NCI-H748 (cell line): Measurements from ENCODE around the gene ARHGAP22.
A peak's percentile ranks its signal among the peaks of the same experiment; 100 is the strongest.

ENCODE experiments used
- DNase-seq: peaks from one replicate; lab custom pipeline; 2025; ENCODE audit not compliant: unreplicated experiment; lab: John Stamatoyannopoulos, UW

ARHGAP22 gene

DNA sequence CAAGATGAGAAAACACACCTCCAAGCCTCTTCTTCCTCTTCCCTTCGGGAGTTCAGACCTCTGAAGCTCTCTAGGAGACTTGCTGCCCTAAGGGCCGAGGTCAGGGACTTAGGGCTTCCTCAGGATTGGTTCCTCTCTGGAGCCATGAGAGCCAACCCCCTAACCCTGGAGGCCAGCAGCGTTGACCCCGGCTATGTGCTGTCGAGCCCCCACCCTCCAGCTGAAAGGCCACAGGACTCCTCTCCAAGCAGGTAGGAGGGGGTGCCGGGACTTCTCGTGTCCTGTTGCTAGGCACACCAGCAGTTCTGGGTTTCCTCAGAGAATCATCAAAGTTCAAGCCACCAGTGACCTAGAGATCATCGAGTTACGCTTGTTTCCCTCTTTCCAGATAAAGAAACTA is 87.4 kb downstream of the ARHGAP22 start:
- DNase-seq = no peak

DNA sequence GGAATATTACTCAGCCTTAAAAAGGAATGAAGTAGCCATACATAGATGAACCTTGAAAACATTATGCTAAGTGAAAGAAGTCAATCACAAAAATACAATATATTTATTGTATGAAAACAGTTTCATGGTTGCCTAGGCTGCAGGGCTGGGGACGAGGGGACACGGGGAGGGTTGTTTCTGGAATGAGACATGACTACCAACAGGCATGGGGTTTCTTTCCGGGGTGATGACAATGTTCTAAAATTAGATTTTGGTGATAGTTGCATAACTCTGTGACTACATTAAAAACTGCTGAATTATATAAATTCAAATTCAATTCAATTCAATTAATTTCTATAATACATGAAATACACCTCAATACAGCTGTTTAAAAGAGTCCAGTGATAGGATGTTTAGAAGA is 88.0 kb downstream of the ARHGAP22 start:
- no peak for DNase-seq

DNA sequence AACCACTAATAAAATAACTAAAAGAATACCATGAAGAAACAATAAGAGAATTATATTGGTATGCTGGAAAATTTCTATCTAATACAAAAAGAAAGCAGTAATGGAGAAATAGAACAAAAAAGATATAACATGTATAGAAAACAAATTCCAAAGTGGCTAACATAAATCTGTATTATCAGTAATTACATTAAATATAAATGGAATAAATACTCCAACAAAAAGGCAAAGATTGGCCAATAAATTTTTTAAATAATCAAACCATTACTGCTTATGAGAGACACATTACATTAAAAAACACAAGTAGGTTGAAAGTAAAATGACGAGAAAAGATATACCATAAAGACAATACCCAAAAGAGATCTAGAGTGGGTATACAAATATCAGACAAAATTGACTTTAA is 90.0 kb downstream of the ARHGAP22 start:
- DNase-seq = no peak

DNA sequence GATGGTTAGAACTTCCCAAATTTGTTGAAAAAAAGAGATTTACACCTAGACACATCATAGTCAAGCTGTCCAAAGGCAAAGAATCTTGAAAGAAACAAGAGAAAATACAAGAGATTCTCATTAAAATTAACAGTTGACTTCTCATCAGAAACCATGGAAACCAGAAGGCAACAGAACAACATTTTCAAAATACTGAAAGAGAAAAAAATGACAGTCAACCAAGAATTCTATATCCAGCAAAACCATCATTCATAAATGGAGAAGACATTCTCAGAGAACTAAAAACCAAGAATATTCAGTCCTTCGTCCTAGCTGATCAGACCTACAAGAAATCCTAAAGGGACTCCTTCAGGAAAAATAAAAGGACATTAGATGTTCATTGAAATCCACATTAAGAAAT is 90.6 kb downstream of the ARHGAP22 start:
- no peak for DNase-seq

DNA sequence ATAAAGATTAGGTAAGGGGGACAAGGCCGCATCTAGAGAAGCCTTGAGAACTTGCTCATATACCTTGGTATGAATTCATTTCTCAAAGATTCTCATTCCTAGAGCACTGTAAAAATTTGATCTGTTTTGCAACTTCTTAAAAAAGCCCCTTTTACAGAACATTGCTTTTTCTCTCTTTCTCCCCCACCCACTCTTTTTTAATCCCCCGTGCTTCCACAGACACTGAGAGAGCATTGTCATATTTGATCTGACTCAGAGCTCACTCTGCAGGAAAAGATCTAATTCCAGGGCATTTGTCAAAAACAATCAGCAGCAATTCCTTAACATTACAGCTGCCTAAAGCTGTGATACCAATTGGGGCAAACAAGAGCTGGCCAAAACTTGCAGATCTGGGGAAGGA is 92.0 kb downstream of the ARHGAP22 start:
- no peak for DNase-seq

DNA sequence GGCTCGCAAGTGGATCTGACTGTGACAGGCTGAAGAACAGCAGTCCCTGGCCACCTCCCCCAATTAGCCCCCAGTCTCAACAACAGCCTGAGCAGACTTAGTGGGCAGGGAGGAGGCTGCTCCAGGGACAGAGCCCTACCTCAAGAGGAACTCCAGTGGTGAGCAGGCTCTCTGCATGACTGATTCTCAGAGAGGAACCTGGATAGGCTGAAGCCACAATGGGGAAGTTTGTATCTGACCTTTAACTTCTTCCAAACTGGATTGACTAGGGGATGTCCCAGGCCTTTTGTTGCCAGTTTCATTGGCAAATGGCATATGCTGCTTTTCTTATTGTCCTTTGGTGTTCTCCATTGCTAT is 93.0 kb downstream of the ARHGAP22 start:
- no peak for DNase-seq

DNA sequence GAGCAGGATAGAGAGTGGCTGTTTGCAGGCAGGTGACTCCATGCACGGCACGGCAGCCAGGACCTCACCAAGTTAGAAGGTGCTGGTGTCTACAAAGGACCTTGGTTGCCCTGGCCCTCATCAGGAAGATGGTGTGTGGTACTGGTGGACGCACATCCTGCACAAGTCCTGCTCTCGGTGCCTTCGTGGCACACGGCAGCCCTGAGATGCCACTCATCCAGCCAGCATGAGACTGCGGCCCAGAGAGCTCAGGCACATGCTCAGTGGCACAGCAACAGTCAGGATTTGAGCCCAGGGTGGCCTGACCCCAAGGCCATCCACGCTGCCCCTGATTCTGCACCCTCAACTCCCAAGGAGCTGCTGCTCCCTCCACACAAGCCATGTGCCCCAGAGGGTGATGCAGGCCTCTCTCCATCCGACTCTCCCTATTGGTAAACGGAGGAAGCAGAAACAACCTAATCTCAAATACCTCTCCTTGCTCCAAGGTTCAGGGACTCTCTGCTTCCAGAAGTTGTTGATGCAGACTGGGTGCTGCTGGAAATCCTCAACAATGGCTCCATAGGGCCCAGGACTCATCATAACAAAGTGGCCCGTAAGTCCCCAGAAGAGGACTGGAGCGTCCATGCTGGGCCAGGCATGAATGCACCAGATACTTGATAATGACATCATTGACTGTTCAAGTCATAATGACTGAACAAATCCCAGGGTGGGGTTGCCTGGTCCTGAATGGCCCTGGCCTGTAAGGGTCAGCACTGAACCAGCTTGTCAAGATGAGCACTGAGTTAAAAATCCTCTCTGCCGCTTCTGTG is 93.6 kb downstream of the ARHGAP22 start:
- DNase-seq = no peak

DNA sequence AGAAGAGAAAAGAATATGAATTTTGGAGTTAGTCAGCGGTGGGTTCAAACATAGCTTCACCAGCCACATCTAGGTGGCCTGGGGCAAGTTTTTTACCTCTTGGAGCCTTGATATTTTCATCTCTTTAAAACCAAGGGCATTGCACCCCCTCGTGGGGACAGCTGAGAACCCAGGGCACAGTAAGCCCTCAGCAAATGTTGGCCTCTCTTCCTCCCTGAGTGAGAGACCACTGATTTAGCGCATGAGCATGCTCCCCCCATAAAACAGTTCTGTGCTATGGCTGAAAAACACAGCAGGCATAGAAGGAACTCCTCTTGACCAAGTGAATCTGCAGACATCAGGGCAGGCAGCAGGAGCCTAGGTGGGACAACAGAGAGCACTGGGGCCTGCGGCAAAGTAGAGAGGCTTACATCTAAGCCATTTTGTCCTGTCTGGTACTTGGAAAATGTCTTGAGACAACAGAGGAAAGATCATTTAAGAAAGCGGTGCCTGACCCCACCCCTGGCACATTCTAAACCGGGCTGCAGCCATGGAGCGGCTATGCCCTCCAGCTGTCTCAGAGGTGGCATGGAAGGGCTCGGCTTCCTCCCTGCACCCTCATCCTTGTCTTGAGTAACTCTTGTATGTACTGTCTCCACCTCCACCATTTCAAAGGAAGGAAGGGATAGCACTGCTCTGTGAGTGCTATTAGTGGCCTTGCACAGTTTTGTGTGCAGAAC is 94.7 kb downstream of the ARHGAP22 start:
- DNase-seq = peak; percentile 9

DNA sequence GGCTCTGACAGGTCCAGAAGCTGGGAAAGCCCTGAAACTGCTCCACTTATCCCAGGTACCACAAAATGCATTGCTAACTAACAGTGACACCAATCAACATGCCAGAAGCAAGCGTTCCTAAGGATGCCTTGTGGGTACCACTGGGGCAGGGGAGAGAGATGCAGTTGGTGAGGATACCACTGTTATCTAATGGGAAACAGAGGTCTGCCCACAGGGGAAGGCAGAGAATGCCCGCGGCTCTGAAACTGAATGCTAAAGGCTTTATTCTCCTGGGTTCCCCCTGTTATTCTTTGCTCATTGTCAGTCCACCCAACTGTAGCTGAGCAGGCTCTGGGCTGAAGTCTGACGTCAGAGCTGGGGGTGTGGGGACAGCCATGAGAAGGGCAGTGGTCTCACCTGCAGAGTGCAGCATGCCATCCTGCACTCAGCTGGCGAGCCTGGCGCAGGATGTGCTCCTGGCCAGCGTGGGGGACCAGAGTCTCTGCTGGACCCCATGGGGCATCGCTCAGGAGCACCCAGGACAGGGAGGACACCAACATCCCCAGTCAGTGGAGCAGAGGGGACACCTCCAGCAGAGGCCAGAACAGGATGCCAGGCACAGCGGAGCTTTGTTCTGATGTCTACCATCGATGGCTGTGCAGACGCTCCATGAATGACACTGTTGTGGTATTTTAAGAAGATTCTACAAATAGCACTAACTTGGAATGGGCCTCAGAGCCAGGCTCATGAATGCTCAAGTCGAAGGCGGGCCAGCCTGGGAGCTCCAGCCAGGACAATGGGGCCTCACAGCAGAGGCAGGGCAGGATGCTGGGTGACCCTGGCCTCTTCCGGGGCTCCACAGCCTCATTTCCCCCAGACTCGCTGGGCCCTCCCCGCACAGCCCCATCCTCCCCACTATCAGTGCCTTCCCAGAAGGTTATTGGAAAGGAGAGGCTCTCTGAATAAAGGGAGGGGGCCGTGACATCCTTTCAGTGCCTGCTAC is 95.8 kb downstream of the ARHGAP22 start:
- no peak for DNase-seq

DNA sequence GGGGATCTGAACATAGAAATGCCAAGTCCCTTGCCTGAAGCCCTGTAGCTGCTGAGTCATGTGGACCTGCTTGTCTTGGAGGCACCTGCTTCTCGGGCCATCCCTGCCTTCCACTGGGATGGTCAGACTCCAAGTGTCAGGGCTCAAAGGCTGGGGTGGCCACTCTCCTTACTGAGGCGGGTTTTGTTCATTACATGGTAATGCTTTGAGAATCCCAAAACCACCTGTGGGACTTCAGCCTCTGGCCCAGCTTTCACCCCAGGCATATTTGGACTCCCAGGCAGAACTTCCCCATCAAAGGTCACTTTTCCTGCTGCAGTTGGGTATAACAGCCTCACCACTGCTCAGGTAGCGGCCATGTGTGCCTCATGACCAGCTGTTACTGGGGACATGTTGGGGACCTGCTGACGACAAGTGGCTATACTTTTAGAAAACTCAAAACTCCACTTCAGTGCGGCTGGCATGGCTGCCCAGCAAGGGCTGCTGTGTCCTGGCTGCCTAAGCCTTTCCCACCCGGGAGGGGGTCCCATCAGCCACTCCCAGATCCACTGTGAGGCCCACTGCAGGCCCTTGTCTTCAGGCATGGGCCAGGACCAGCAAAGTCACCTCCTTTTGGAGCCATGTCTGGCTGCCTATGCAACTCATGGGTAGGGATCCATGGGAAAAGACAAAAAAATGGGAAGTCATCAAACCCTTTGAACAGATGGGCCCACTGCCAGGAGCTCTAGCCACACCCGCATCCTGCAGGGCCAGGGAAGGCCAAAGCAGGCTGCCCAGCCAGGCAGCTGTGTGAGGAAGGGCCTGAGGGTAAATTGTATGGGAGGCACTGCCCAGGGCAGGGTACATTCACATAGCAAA is 96.7 kb downstream of the ARHGAP22 start:
- DNase-seq = peak; percentile 49

DNA sequence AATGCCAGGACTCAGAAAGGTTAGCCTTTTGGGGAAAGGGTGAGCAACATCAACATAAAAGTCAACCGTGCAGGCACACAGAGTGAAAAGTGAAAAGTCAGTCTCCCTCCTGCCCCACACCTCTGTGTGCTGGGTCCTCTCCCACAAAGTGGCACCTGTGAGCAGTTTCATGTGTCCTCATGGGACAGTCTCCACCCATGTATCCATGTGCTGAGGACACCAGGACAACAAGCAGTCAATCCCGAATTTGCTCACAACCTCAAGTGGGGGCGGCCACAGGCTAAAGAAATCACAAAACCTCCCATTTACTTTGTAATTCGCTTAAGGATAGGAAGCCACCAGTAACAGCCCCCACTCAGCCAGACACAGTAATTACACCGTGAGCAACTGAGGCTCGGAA is 97.4 kb downstream of the ARHGAP22 start:
- no peak for DNase-seq

DNA sequence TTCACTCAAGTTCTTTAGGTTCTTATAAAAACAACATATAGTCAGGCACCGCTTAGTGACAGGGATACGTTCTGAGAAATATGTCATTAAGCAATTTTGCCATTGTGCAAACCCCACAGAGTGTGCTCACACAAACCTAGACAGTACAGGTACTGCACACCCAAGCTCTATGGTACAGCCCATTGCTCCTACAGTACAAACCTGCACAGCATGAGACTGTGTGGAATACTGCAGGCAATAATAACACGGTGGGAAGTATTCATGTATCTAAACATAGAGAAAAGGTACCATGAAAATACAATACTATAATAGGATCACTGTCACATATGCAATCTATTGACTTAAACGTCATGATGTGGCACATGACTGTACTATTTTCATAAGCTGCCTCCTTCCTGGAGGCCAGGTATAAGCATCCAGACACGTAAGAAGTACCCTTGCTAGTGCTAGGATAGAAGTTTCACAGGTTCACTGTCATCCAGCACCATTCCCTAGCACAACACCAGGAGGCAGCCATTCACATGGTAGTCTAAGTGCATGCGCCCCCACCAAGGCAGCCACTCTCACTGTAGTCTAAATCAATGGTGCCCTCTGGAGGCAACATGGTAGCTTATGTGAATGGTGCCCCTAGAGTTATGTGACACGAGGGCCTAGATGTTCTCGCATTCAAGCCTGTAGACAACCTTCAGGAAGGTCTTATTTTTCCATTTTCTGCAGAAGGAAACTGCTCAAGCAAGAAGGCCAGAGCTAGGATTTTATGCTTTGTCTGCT is 98.5 kb downstream of the ARHGAP22 start:
- DNase-seq = peak; percentile 3

DNA sequence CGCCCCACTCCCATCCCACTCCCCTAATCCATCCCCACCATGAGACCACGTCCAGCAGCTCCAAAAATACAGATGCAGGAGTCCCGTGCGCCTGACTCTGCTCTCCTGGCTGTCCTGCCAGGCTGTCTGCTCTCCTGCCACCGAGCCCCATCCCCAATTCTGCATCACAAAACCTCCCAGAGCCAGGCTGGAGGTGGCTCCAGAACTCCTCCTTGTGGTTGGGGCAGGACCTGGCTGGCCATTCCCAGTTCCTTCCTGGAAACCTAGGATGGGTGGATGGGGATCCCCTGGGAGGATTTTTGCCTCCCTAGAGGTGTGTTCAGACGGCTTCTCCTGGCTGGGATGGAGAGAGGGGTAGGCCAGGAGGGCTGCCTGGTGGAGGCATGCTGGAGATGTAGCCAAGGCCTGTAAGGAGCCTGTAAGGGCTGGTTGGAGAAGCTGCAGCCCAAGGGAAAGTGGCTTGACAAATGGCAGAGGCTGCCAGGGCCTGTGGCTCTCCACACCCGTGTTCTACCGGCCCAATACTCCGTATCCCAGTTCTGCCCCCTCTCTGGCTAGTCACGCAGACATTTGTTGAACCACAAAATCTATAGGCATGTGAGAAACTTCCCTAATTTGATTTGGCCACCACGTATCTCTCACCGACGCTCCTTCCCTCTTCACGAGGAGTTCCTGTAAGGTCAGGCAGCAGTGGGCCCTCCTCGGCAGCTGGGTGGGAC is 99.3 kb downstream of the ARHGAP22 start:
- DNase-seq = no peak

DNA sequence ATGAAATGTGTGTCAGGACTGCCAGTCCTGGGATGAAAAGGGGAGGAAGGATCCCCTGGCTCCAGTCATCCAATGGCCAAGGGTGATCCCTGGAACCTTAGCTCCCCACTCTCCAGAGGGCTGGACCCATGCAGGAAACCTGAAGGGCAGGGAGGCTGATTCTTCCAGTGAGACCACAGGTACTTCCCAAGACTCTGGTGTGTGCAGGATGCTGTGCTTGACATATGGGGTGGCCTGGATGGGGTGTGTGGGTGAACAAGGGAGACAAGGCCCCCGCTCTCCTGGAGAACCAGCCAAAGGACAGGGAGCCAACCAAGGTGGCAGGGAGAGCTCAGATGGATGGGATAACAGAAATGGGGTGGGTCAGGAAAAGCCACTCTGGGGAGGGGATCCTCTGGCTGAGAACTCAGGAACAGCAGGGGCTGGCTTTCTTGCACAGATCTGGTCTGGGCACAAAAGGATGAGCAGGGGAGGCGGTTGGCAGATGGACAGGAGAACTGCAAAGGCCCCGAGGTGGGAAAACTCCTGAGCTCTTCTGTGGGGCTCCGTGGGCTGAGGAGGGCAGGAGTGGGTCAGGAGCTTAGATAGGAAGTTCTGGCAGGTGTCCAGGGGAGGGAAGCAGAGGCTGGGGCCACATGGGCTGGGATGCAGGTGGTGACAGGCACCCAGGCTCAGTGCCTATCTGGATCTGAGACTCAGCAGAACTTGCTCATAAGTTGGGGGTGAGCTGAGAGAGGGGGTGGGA is 100.6 kb downstream of the ARHGAP22 start:
- no peak for DNase-seq

DNA sequence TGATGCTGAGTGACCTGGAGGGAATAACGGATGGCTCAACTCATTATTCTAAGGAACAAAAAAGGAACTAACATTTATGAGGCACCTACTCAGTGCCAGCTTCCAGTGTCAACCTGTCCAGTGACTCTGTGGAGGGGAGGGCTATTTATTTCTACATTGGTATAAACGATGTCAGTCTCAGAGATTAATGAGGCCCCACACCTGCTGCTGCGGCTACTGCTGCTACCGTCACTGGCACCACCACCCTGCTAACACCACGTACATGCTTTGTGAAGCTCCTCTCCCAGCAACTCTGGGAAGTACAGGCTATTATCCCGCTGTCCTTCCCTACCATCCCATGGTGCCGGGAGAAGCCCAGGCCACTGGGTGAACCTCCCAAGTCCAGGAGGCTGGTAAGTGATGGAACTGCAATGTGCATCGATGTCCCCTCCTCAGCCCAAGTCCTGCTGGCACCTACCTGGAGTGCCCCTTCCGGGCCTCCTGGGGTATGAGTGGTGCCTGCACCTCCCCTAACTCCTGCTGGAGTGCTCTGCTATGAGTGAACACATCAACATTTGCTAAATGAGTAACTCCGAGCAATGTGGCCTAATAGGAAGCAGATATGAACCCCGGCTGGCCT is 101.5 kb downstream of the ARHGAP22 start:
- no peak for DNase-seq

DNA sequence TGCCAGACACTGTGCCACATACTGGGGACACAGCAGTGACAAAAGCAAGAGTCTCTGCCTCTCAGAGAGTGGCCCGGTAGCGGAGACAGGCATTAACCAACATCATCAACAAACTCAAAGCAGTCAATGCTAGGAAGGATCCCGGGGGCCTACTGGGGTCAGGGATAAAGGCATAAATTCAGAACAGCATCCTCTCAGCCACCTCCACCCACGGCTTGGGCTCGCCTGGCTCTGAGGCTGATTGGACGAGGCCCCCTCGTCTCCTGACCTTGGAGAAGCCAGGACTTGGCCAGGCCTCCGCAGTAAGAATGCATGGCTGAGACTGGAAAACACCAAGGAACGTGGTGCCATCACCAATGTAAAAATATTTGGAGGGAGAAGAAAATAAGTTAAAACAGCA is 102.1 kb downstream of the ARHGAP22 start:
- no peak for DNase-seq

DNA sequence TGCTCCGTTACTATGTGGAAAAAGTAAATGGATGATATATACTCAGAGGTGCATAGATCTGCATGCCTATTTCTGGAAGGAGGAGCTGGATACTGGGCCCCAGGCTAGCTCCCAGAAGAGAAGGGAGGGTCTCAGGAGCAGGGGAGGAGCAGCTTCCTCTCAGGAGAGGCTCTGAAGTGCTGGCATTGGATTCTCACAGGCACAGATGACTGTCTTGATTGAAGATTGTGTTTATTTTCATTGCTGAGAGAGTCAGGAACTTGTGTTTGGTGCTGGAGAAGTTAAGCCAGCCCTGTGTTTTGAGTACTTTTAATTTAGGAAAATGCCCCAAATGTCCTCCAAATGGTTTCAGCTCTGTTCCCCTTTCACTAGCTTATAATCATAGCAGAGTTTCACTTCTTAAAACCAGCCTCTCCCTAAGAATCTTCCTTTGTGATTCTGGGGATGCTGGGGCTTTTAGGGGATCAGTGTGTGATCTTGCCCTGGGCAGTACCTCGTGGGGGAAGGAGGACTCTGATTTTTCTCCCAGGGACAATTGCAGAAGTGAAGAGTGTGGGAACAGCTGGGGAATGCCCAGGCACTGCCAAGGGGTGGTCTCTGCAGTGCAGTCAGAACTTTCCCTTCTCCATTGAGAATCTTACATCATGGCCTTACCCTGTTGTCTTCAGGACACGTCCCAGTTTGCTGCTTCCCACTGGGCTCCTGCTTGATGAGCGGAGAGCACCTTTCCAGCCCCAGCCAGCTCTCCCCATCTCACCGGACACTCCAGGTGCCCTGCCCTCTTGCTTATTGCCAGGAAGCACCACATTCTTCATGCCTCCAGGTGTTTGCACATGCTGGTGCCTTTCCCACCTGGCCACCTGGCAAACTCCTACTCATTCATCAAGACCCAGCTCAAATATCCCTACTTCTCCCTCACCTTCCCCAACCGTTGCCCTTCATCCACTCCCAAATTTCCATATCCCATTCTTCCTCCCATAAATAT is 102.8 kb downstream of the ARHGAP22 start:
- no peak for DNase-seq
